ENCODE data around the gene E2F1.
A peak's percentile ranks its signal among the peaks of the same experiment; 100 is the strongest.

- peak; percentile 66 to 87 (median 79) for TF ChIP-seq CTCF (IDR thresholded peaks at IDR 0.05 in 8 of 11, conservative IDR thresholded peaks at IDR 0.05 in 3 of 11)
- TF ChIP-seq POLR2A (IDR thresholded peaks at IDR 0.05), result no peak
Measured at GRCh38 chr20:33653218-33653899, 32.8 kb downstream of the E2F1 start.

All from spleen (tissue), 7 donors.